ENCODE measurements around the gene KRTAP10-4. TPM values are rescaled to one million over a fixed set of nuclear protein-coding genes. Genes with fewer than 3 reads are reported as not detected.

The KRTAP10-4 gene
- total and polyA plus RNA-seq, 2 donors (not counting 1 experiment from before 2014, with no cell fraction given): not detected

- ChIA-PET POLR2A (no interaction called here), CTCF (no interaction called here)
- Histone ChIP-seq H4K20me1 (ENCODE audit: control insufficient read depth, insufficient read depth, low read length, poor library complexity, severe bottlenecking) (no peaks in the 10 kb centered on the region), H3K27me3 (replicated peaks in 1 of 4; ENCODE audit: control extremely low read depth in 1 of 4, control insufficient read depth in 3 of 4, insufficient read depth in 4 of 4, low read length in 3 of 4) (peaks cover 0 to 18% (median 5%) of the 10 kb centered on the region in 4 experiments), H3K9ac (ENCODE audit: low read length) (no peak overlapping the region), H3K9me3 (ENCODE audit: control extremely low read depth in 1 of 3, control insufficient read depth in 2 of 3, insufficient read depth in 1 of 3, low read length in 2 of 3) (peaks cover 3 to 19% (median 15%) of the 10 kb centered on the region in 3 donors), H3K36me3 (replicated peaks in 1 of 2; ENCODE audit: control extremely low read depth in 1 of 2, control insufficient read depth in 1 of 2, extremely low read depth in 1 of 2, insufficient read depth in 2 of 2, low read length in 1 of 2) (no peaks in the 10 kb centered on the region), H3K27ac (ENCODE audit: low read length in 2 of 2) (no peak overlapping the region), H2AFZ (ENCODE audit: insufficient read depth, low read depth, low read length, poor library complexity, severe bottlenecking) (no peak overlapping the region), H3K4me3 (ENCODE audit: control extremely low read depth in 1 of 5, extremely low read depth in 1 of 5, insufficient read depth in 1 of 5, low read depth in 2 of 5, low read length in 4 of 5) (no peak overlapping the region), H3K4me1 (ENCODE audit: control insufficient read depth in 2 of 2, insufficient read depth in 2 of 2, low read length in 2 of 2) (no peaks in the 10 kb centered on the region), H3K79me2 (ENCODE audit: control insufficient read depth, insufficient read depth, low read length) (no peaks in the 10 kb centered on the region), H3K4me2 (replicated peaks; ENCODE audit: low read depth, low read length, poor library complexity, severe bottlenecking) (no peak overlapping the region)
- peaks cover 6% of the 10 kb centered on the region for H3K9me3 Mint-ChIP-seq (ENCODE audit: insufficient read depth)
- peaks cover 53% of the 10 kb centered on the region for H3K27me3 Mint-ChIP-seq
- H3K27ac Mint-ChIP-seq: no peak overlapping the region
- WGBS (ENCODE audit: insufficient coverage): 94% methylated on average over 3 of the region's 3 CpGs
- TF ChIP-seq EZH2 (IDR thresholded peaks at IDR 0.05; ENCODE audit: borderline replicate concordance, insufficient read depth, low read depth, low read length, poor library complexity, severe bottlenecking) (no peak), CTCF (IDR thresholded peaks at IDR 0.05) (no peak)
- intact Hi-C loops (cut with micrococcal nuclease): no loop called here
- DNase-seq: no peak
- H3K4me1 Mint-ChIP-seq: no peaks in the 10 kb centered on the region
- ATAC-seq (ENCODE audit: low read depth): no peak
- H3K4me3 Mint-ChIP-seq: no peak overlapping the region
Observed at GRCh38 chr21:44585892-44586291, 12.4 kb downstream of the KRTAP10-4 start.

- no peak overlapping the region for H3K27ac ChIP-seq (ENCODE audit: low read length in 2 of 2)
- peaks cover 0 to 17% (median 3%) of the 10 kb centered on the region in 4 experiments for H3K27me3 ChIP-seq (replicated peaks in 1 of 4; ENCODE audit: control extremely low read depth in 1 of 4, control insufficient read depth in 3 of 4, insufficient read depth in 4 of 4, low read length in 3 of 4)
- H3K4me3 ChIP-seq (ENCODE audit: control extremely low read depth in 1 of 5, extremely low read depth in 1 of 5, insufficient read depth in 1 of 5, low read depth in 2 of 5, low read length in 4 of 5): no peak overlapping the region
- Mint-ChIP-seq H3K4me1 (no peaks in the 10 kb centered on the region), H3K4me3 (no peak overlapping the region), H3K27ac (no peak overlapping the region), H3K27me3 (peaks cover 48% of the 10 kb centered on the region), H3K9me3 (ENCODE audit: insufficient read depth) (peaks cover 2% of the 10 kb centered on the region)
- H2AFZ ChIP-seq (ENCODE audit: insufficient read depth, low read depth, low read length, poor library complexity, severe bottlenecking): no peak overlapping the region
- no peak overlapping the region for H3K4me2 ChIP-seq (replicated peaks; ENCODE audit: low read depth, low read length, poor library complexity, severe bottlenecking)
- no peak overlapping the region for H3K9ac ChIP-seq (ENCODE audit: low read length)
- ChIA-PET POLR2A (no interaction called here), CTCF (no interaction called here)
- no peaks in the 10 kb centered on the region for H3K4me1 ChIP-seq (ENCODE audit: control insufficient read depth in 2 of 2, insufficient read depth in 2 of 2, low read length in 2 of 2)
- no peaks in the 10 kb centered on the region for H4K20me1 ChIP-seq (ENCODE audit: control insufficient read depth, insufficient read depth, low read length, poor library complexity, severe bottlenecking)
- TF ChIP-seq CTCF (IDR thresholded peaks at IDR 0.05) (no peak), EZH2 (IDR thresholded peaks at IDR 0.05; ENCODE audit: borderline replicate concordance, insufficient read depth, low read depth, low read length, poor library complexity, severe bottlenecking) (no peak)
- no peaks in the 10 kb centered on the region for H3K36me3 ChIP-seq (replicated peaks in 1 of 2; ENCODE audit: control extremely low read depth in 1 of 2, control insufficient read depth in 1 of 2, extremely low read depth in 1 of 2, insufficient read depth in 2 of 2, low read length in 1 of 2)
- WGBS (ENCODE audit: insufficient coverage): 100% methylated on average over 2 of the region's 2 CpGs
- intact Hi-C loops (cut with micrococcal nuclease): no loop called here
- DNase-seq: no peak
- no peak for ATAC-seq (ENCODE audit: low read depth)
- no peaks in the 10 kb centered on the region for H3K79me2 ChIP-seq (ENCODE audit: control insufficient read depth, insufficient read depth, low read length)
- H3K9me3 ChIP-seq (ENCODE audit: control extremely low read depth in 1 of 3, control insufficient read depth in 2 of 3, insufficient read depth in 1 of 3, low read length in 2 of 3): peaks cover 0 to 4% (median 0%) of the 10 kb centered on the region in 3 donors
Observed at GRCh38 chr21:44589094-44589493, 15.6 kb downstream of the KRTAP10-4 start.
